Endothelial cell of umbilical vein (primary cell): Measurements from ENCODE around the gene POLR3GL. TPM values are rescaled to one million over a fixed set of nuclear protein-coding genes. Genes with fewer than 3 reads are reported as not detected.

Source experiments
- BruUV-seq: library from RNA; stranded (reverse); fragments of 400-500 nt; replicated peaks from 2 replicates; lab custom pipeline; 2021; lab: Mats Ljungman, UMichigan
- CTCF ChIA-PET: fragments of 300-600, 350-600 bp; sonication (Branson Sonifier 250); formaldehyde crosslinking; loops from one replicate; lab custom pipeline; 2021; ENCODE audit warnings: antibody characterized with exemption, inconsistent platforms; lab: Charles Lee
- POLR2A ChIA-PET: fragments of 300-600, 350-600 bp; sonication (Branson Sonifier 250); formaldehyde crosslinking; loops from one replicate; lab custom pipeline; 2021; ENCODE audit warnings: antibody characterized with exemption, inconsistent platforms; lab: Charles Lee
- DNase-seq: peaks from one replicate; pipeline ENCODE4 v3.0.0-alpha.2; 2011; ENCODE audit warnings: low read depth, low spot score
- FAIRE-seq: peaks from 2 replicates; lab custom pipeline; 2011; peaks lifted over from hg19 to GRCh38; lab: Jason Lieb, UNC
- H2AFZ ChIP-seq: 2 replicates; pipeline ENCODE4 v1.6.0; 2012; ENCODE audit warnings: low read depth, low read length, control low read depth, inconsistent platforms
- H3K27ac ChIP-seq: 2 replicates; pipeline ENCODE4 v1.5.1; 2011; ENCODE audit warnings: low read depth, mild to moderate bottlenecking, control low read depth, low read length, moderate library complexity; ENCODE audit not compliant: insufficient read depth
- H3K27me3 ChIP-seq, 2 experiments: 2 replicates each; pipeline versions ENCODE4 v1.6.0 to v1.6.1; 2011; ENCODE audit warnings: low read length in 2 of 2, mixed read lengths in 1 of 2; ENCODE audit not compliant: control insufficient read depth in 2 of 2, insufficient read depth in 2 of 2
- H3K36me3 ChIP-seq, 2 experiments: 2 replicates in 1 of 2; 3 replicates in 1 of 2; pipeline ENCODE4 v1.5.1; 2011; ENCODE audit warnings: low read length in 2 of 2, mild to moderate bottlenecking in 1 of 2, moderate library complexity in 1 of 2; ENCODE audit not compliant: control insufficient read depth in 2 of 2, insufficient read depth in 2 of 2; ENCODE audit errors: extremely low read depth in 1 of 2
- H3K4me1 ChIP-seq: 3 replicates; pipeline ENCODE4 v1.5.1; 2011; ENCODE audit warnings: mild to moderate bottlenecking, low read length; ENCODE audit not compliant: control insufficient read depth, insufficient read depth; ENCODE audit errors: extremely low read depth
- H3K4me2 ChIP-seq: 2 replicates; pipeline ENCODE4 v1.6.1; 2011; ENCODE audit warnings: low read length, control low read depth, mixed read lengths; ENCODE audit not compliant: insufficient read depth
- H3K4me3 ChIP-seq, 3 experiments: fragments of 200-600 bp in 1 of 3; sonication (generic), shearing (Covaris generic) in 1 of 3; replicated peaks in 1 of 3; 2 replicates each; pipeline ENCODE4 v1.5.1; 2011 to 2016; ENCODE audit warnings: control low read depth in 3 of 3, low read length in 3 of 3, mild to moderate bottlenecking in 2 of 3, inconsistent platforms in 1 of 3, low read depth in 1 of 3, moderate library complexity in 1 of 3; ENCODE audit not compliant: insufficient read depth in 1 of 3
- H3K79me2 ChIP-seq: 2 replicates; pipeline ENCODE4 v1.6.0; 2012; ENCODE audit warnings: low read length, inconsistent platforms; ENCODE audit not compliant: control insufficient read depth, insufficient read depth
- H3K9ac ChIP-seq: replicated peaks from 2 replicates; pipeline ENCODE3; 2011; ENCODE audit warnings: low read length, control low read depth; ENCODE audit not compliant: insufficient read depth; ENCODE audit errors: extremely low read depth
- H3K9me1 ChIP-seq: replicated peaks from 3 replicates; pipeline ENCODE4 v1.6.0; 2011; ENCODE audit warnings: mild to moderate bottlenecking, low read length; ENCODE audit not compliant: control insufficient read depth, insufficient read depth; ENCODE audit errors: extremely low read depth
- H3K9me3 ChIP-seq: replicated peaks from 2 replicates; pipeline ENCODE4 v1.5.1; 2012; ENCODE audit warnings: low read length, inconsistent platforms; ENCODE audit not compliant: control insufficient read depth, insufficient read depth
- H4K20me1 ChIP-seq: replicated peaks from 2 replicates; pipeline ENCODE3; 2011; ENCODE audit warnings: mild to moderate bottlenecking, low read length; ENCODE audit not compliant: control insufficient read depth, insufficient read depth; ENCODE audit errors: extremely low read depth
- EZH2 ChIP-seq: IDR thresholded peaks from 2 replicates; pipeline ENCODE4 v1.6.1; 2012; ENCODE audit warnings: borderline replicate concordance, low read depth, mild to moderate bottlenecking, moderate library complexity, low read length, inconsistent platforms; ENCODE audit not compliant: severe bottlenecking
- FOS ChIP-seq: IDR thresholded peaks from 2 replicates; pipeline ENCODE4 v1.6.1; 2011; ENCODE audit warnings: mild to moderate bottlenecking, low read length, moderate library complexity, borderline replicate concordance; ENCODE audit not compliant: insufficient read depth
- GATA2 ChIP-seq: IDR thresholded peaks from 2 replicates; pipeline ENCODE4 v1.7.0; 2011; ENCODE audit warnings: low read depth, mild to moderate bottlenecking, moderate library complexity, mixed read lengths, low read length; ENCODE audit not compliant: insufficient read length, insufficient read depth
- JUN ChIP-seq: IDR thresholded peaks from 2 replicates; pipeline ENCODE4 v1.6.1; 2011; ENCODE audit warnings: borderline replicate concordance, low read depth; ENCODE audit not compliant: insufficient read length, insufficient read depth
- MYC ChIP-seq: IDR thresholded peaks from one replicate; pipeline ENCODE4 v1.6.1; 2011; ENCODE audit warnings: mild to moderate bottlenecking, low read depth, low read length
- POLR2A ChIP-seq: IDR thresholded peaks from 2 replicates; pipeline ENCODE4 v1.6.1; 2012; ENCODE audit warnings: low read depth, mild to moderate bottlenecking, control low read depth, low read length
- POLR2AphosphoS5 ChIP-seq: IDR thresholded peaks from 2 replicates; pipeline ENCODE4 v1.6.1; 2012; ENCODE audit warnings: low read depth, mild to moderate bottlenecking, control low read depth, low read length, moderate library complexity; ENCODE audit not compliant: insufficient read depth
- dilution Hi-C: fragments of 300-500 bp; cut with MboI; formaldehyde crosslinking; loops from one replicate; pipeline ENCODE4 v1.15.0; 2019; ENCODE audit warnings: low sequenced_read_pairs; ENCODE audit not compliant: extremely low pct_ligation_motif_present
- intact Hi-C: fragments of 100-400 bp; cut with micrococcal nuclease; formaldehyde crosslinking; loops from one replicate; pipeline ENCODE4 v1.10.0; 2022
- polyA plus RNA-seq, 4 experiments: library from polyadenylated mRNA; depleted of rRNA in 3 of 4; stranded (reverse) in 3 of 4; unstranded in 1 of 4; fragments of >200 nt; gene quantifications; 2 replicates each; pipeline versions ENCODE4 v1.2.1 to v1.2.3, GENCODE V29; 2011 to 2012; ENCODE audit warnings: missing spikeins in 1 of 4
- total RNA-seq: library from RNA; stranded (reverse); gene quantifications from 2 replicates; pipeline ENCODE4 v1.2.3, GENCODE V29; 2021
- TF ChIP-seq, protein P1 (sequence below), 2 donors: IDR thresholded peaks; 1 replicate in 1 of 2; 2 replicates in 1 of 2; pipeline ENCODE4 v1.5.1; 2011; ENCODE audit warnings: low read length in 2 of 2, mild to moderate bottlenecking in 2 of 2, moderate library complexity in 2 of 2, control low read depth in 1 of 2, inconsistent platforms in 1 of 2, low read depth in 1 of 2; ENCODE audit not compliant: insufficient read depth in 1 of 2; ENCODE audit errors: extremely low read depth in 1 of 2
- TF ChIP-seq, protein P2 (sequence below): IDR thresholded peaks from 2 replicates; pipeline ENCODE4 v1.6.1; 2011; ENCODE audit not compliant: insufficient read depth, insufficient read length

The POLR3GL gene
- total and polyA plus RNA-seq, 2 donors (not counting 3 experiments of a cell fraction or from before 2014, with no cell fraction given), result 12.4 to 15.3 TPM

GRCh38 chr1:146013559-146013922, 49.1 kb downstream of the POLR3GL start:
- no peaks in the 10 kb centered on the region for H3K36me3 ChIP-seq
- H3K4me1 ChIP-seq, result peaks cover 4% of the 10 kb centered on the region
- no peaks in the 10 kb centered on the region for H3K9me3 ChIP-seq
- DNase-seq, result no peak
- POLR2A ChIA-PET, result no interaction called here
- intact Hi-C loops, result loop anchor here (1.0 to 2.0 kb wide), 4 partner anchors 36 to 293 kb away; no protein-coding TSS in a partner anchor
- H3K9me1 ChIP-seq, result no peaks in the 10 kb centered on the region
- dilution Hi-C loops, result no loop called here
- H3K27me3 ChIP-seq, result peaks cover 13 to 16% of the 10 kb centered on the region in 2 experiments
- no peak for FAIRE-seq
- H3K79me2 ChIP-seq, result no peaks in the 10 kb centered on the region
- no peak overlapping the region for H3K9ac ChIP-seq
- no peak for TF ChIP-seq MYC
- TF ChIP-seq GATA2, result no peak
- TF ChIP-seq EZH2, result no peak
- TF ChIP-seq, protein P1, sequence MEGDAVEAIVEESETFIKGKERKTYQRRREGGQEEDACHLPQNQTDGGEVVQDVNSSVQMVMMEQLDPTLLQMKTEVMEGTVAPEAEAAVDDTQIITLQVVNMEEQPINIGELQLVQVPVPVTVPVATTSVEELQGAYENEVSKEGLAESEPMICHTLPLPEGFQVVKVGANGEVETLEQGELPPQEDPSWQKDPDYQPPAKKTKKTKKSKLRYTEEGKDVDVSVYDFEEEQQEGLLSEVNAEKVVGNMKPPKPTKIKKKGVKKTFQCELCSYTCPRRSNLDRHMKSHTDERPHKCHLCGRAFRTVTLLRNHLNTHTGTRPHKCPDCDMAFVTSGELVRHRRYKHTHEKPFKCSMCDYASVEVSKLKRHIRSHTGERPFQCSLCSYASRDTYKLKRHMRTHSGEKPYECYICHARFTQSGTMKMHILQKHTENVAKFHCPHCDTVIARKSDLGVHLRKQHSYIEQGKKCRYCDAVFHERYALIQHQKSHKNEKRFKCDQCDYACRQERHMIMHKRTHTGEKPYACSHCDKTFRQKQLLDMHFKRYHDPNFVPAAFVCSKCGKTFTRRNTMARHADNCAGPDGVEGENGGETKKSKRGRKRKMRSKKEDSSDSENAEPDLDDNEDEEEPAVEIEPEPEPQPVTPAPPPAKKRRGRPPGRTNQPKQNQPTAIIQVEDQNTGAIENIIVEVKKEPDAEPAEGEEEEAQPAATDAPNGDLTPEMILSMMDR (IDR thresholded peaks at IDR 0.05; ENCODE audit: extremely low read depth in 1 of 2, insufficient read depth in 1 of 2, low read depth in 1 of 2, low read length in 2 of 2), result no peak
- TF ChIP-seq FOS, result no peak
- BruUV-seq, result no TSS peak
- H2AFZ ChIP-seq, result no peak overlapping the region
- H3K4me3 ChIP-seq, result no peak overlapping the region
- H3K4me2 ChIP-seq, result no peak overlapping the region
- H3K27ac ChIP-seq, result no peak overlapping the region
- H4K20me1 ChIP-seq, result no peaks in the 10 kb centered on the region
- CTCF ChIA-PET, result interaction anchor here (1.1 to 3.6 kb wide), 2 partner anchors 86 to 168 kb away, joined by 3 to 43 read pairs; partner anchors contain the start of genes NUDT17 and RBM8A

DNA sequence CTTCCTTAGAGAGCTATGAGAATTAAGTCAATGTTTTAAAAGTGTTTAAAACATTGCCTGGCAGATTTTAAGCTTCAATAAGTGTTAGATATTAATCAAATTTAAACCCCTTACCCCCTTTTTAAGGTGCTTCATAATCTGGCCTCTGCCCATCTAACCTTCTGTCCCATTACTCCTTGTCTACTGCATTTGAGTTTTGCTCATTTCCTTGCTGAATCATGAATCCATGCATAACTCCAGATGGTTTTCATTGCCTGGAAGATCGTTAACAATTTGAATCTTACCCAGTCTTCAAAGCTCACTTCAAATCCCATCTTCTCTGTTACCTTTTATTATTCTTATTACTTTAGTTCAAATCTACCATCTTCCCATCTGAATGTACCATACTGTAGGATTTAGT, 52.4 kb downstream of the POLR3GL start:
- H3K4me3 ChIP-seq, result no peak overlapping the region
- no peaks in the 10 kb centered on the region for H3K79me2 ChIP-seq
- TF ChIP-seq MYC (no peak), EZH2 (no peak), FOS (no peak), GATA2 (no peak), POLR2A (no peak), POLR2AphosphoS5 (no peak), JUN (no peak)
- TF ChIP-seq, protein P2, sequence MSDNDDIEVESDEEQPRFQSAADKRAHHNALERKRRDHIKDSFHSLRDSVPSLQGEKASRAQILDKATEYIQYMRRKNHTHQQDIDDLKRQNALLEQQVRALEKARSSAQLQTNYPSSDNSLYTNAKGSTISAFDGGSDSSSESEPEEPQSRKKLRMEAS, result no peak
- TF ChIP-seq, protein P1 (IDR thresholded peaks at IDR 0.05; ENCODE audit: extremely low read depth in 1 of 2, insufficient read depth in 1 of 2, low read depth in 1 of 2, low read length in 2 of 2), result no peak
- no TSS peak for BruUV-seq
- no peaks in the 10 kb centered on the region for H4K20me1 ChIP-seq
- intact Hi-C loops (no loop called here), dilution Hi-C loops (no loop called here)
- H3K9me3 ChIP-seq, result no peaks in the 10 kb centered on the region
- no peak overlapping the region for H3K27ac ChIP-seq
- H2AFZ ChIP-seq, result no peak overlapping the region
- peaks cover 4% of the 10 kb centered on the region for H3K4me1 ChIP-seq
- H3K4me2 ChIP-seq, result no peak overlapping the region
- CTCF ChIA-PET, result interaction anchor here (1.1 to 4.7 kb wide), 6 partner anchors 10 to 172 kb away, joined by 3 to 27 read pairs (median 14); partner anchors contain the start of gene NUDT17
- no peaks in the 10 kb centered on the region for H3K36me3 ChIP-seq
- POLR2A ChIA-PET, result interaction anchor here (0.6 kb wide), 1 partner anchor 17 kb away, joined by 3 read pairs; no protein-coding TSS in a partner anchor
- H3K9ac ChIP-seq, result no peak overlapping the region
- FAIRE-seq (no peak), DNase-seq (no peak)
- H3K27me3 ChIP-seq, result peaks cover 41 to 45% of the 10 kb centered on the region in 2 experiments
- no peaks in the 10 kb centered on the region for H3K9me1 ChIP-seq
